Activated CD4-positive, alpha-beta T cell treated with anti-CD3 and anti-CD28 coated beads, Interleukin-2, Interleukin-6, amounts not matched to agents 100 ng/mL and 50 ng/mL, durations not matched to agents 16 hours and 8 hours (primary cell): Measurements from ENCODE around the gene GSTA2.
"Not testable (repeated sequence)": the region's sequence is repeated elsewhere in the genome, so short reads cannot be mapped to it uniquely, and the experiment has no call there.

Source experiments
- DNase-seq: peaks from one replicate; pipeline ENCODE4 v3.0.0-alpha.2; 2020

Gene GSTA2

GRCh38 chr6:52724406-52725121 lies 38.7 kb downstream of the GSTA2 start:
- DNase-seq = peak; percentile 63

- DNase-seq = no peak
These were observed 39.3 kb downstream of the GSTA2 start for GRCh38 chr6:52724042-52724405.

GRCh38 chr6:52720321-52720720 lies 43.0 kb downstream of the GSTA2 start:
- DNase-seq = no peak

- no peak for DNase-seq
These were observed 44.7 kb downstream of the GSTA2 start for GRCh38 chr6:52718550-52718949.

GRCh38 chr6:52714761-52715160 lies 48.5 kb downstream of the GSTA2 start:
- DNase-seq = not testable (repeated sequence)

- DNase-seq = no peak
These were observed 51.1 kb downstream of the GSTA2 start for GRCh38 chr6:52712136-52712535.

GRCh38 chr6:52707963-52708680 lies 55.2 kb downstream of the GSTA2 start:
- no peak for DNase-seq

GRCh38 chr6:52706001-52706400 lies 57.3 kb downstream of the GSTA2 start:
- no peak for DNase-seq

GRCh38 chr6:52704781-52705502 lies 58.3 kb downstream of the GSTA2 start:
- DNase-seq = not testable (repeated sequence)

GRCh38 chr6:52704060-52704459 lies 59.2 kb downstream of the GSTA2 start:
- no peak for DNase-seq
